Neuron (in vitro differentiated cells): Measurements from ENCODE around the gene MBD3L1.

Source experiments
- H2AFZ ChIP-seq: one replicate; pipeline ENCODE4 v1.6.1; 2013; ENCODE audit warnings: low read depth, mild to moderate bottlenecking, inconsistent platforms, low read length, moderate library complexity
- H3K27me3 ChIP-seq: one replicate; pipeline ENCODE4 v1.6.1; 2013; ENCODE audit warnings: low read length; ENCODE audit not compliant: insufficient read depth
- H3K36me3 ChIP-seq: one replicate; pipeline ENCODE4 v1.6.1; 2013; ENCODE audit warnings: low read length; ENCODE audit not compliant: insufficient read depth
- H3K4me1 ChIP-seq: one replicate; pipeline ENCODE4 v1.6.1; 2013; ENCODE audit warnings: low read length; ENCODE audit not compliant: insufficient read depth
- H3K4me3 ChIP-seq: 2 replicates; pipeline ENCODE4 v1.5.1; 2013; ENCODE audit warnings: mild to moderate bottlenecking, low read length, moderate library complexity
- H3K9me3 ChIP-seq: one replicate; pipeline ENCODE4 v1.6.1; 2013; ENCODE audit warnings: low read length

MBD3L1 gene

GRCh38 chr19:8832132-8833021, at the start of gene MBD3L1, which contains the start of gene ZNF558:
TSS of gene MBD3L1 (plus strand) at chr19:8832377. CDS start at chr19:8842679, 10,302 bp downstream.
TSS of gene ZNF558 (minus strand) at chr19:8832304. CDS start at chr19:8822659, 9,645 bp downstream.
- Histone ChIP-seq H3K4me1 (no peaks in the 10 kb centered on the region), H3K27me3 (no peaks in the 10 kb centered on the region), H3K36me3 (no peaks in the 10 kb centered on the region), H3K4me3 (peak within 1 kb of the TSS; percentile 61), H3K9me3 (no peaks in the 10 kb centered on the region), H2AFZ (peak within 1 kb of the TSS; percentile 24)

DNA sequence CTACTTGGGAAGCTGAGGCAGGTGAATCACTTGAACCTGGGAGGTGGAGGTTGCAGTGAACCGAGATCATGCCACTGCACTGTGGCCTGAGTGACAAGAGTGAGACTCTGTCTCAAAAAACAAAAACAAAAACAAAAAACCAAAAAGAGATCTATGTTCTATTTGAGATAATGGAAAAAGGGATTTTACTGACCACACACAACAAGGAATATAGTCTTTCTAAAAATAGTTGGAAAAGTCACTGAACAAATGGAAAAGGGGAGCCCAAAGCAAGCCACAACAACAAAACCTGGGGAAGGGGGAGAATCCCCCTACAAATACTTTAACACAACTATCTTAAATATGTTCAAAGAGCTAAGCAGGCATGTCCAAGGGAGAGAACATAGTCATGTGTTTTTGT, 37.4 kb upstream of the MBD3L1 start:
- no peaks in the 10 kb centered on the region for H3K4me1 ChIP-seq
- no peaks in the 10 kb centered on the region for H3K27me3 ChIP-seq
- H2AFZ ChIP-seq = no peak overlapping the region
- no peaks in the 10 kb centered on the region for H3K9me3 ChIP-seq
- no peaks in the 10 kb centered on the region for H3K36me3 ChIP-seq
- no peak overlapping the region for H3K4me3 ChIP-seq

- H3K9me3 ChIP-seq = peaks cover 48% of the 10 kb centered on the region
- no peak overlapping the region for H3K4me3 ChIP-seq
- no peak overlapping the region for H2AFZ ChIP-seq
- no peaks in the 10 kb centered on the region for H3K4me1 ChIP-seq
- peaks cover 38% of the 10 kb centered on the region for H3K36me3 ChIP-seq
- no peaks in the 10 kb centered on the region for H3K27me3 ChIP-seq
These were observed 25.5 kb upstream of the MBD3L1 start for GRCh38 chr19:8806661-8807060.

DNA sequence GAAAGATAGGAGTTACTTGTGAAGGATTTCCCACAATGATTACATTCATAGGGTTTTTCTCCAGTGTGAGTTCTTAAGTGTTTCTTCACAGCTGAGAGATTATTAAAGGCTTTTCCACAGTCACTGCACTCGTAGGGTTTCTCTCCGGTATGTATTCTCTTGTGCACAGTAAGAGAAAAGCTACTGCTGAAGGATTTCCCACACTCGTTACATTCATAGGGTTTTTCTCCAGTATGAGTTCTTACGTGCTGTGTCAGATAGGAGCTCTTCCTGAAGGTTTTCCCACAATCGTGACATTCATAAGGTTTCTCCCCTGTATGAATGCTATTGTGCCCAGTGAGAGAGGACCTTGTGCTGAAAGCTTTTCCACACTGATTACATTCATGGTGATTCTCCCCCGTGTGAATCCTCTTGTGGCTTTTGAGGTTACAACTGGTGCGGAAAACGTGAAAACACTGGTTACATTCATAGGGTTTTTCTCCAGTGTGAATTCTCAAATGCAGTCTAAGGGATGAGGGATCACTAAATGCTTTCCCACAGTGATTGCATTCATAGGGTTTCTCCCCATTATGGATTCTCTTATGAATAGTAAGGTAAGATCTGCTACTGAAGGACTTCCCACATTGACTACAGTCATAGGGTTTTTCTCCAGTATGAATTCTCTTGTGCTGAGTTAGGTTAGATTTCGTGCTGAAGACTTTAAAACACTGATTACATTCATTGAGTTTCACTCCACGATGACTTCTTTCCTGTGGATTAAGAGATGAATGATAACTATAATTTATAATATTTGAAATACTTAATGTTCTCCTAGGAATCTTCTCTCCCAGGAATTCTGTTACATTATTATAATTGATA, 20.6 kb upstream of the MBD3L1 start:
- H3K4me3 ChIP-seq = no peak overlapping the region
- no peak overlapping the region for H2AFZ ChIP-seq
- H3K9me3 ChIP-seq = peaks cover 73% of the 10 kb centered on the region
- peaks cover 63% of the 10 kb centered on the region for H3K36me3 ChIP-seq
- H3K4me1 ChIP-seq = no peaks in the 10 kb centered on the region
- no peaks in the 10 kb centered on the region for H3K27me3 ChIP-seq

GRCh38 chr19:8814176-8814575, 18.0 kb upstream of the MBD3L1 start:
- Histone ChIP-seq H3K36me3 (peaks cover 58% of the 10 kb centered on the region), H3K4me1 (no peaks in the 10 kb centered on the region), H3K4me3 (no peak overlapping the region), H3K27me3 (no peaks in the 10 kb centered on the region), H3K9me3 (peaks cover 60% of the 10 kb centered on the region), H2AFZ (no peak overlapping the region)

- H3K9me3 ChIP-seq = peaks cover 57% of the 10 kb centered on the region
- H2AFZ ChIP-seq = no peak overlapping the region
- no peaks in the 10 kb centered on the region for H3K27me3 ChIP-seq
- H3K36me3 ChIP-seq = peaks cover 53% of the 10 kb centered on the region
- no peaks in the 10 kb centered on the region for H3K4me1 ChIP-seq
- no peak overlapping the region for H3K4me3 ChIP-seq
These were observed 16.4 kb upstream of the MBD3L1 start for GRCh38 chr19:8815780-8816179.

- no peak overlapping the region for H2AFZ ChIP-seq
- H3K4me3 ChIP-seq = no peak overlapping the region
- peaks cover 37% of the 10 kb centered on the region for H3K9me3 ChIP-seq
- peaks cover 47% of the 10 kb centered on the region for H3K36me3 ChIP-seq
- H3K27me3 ChIP-seq = no peaks in the 10 kb centered on the region
- H3K4me1 ChIP-seq = no peaks in the 10 kb centered on the region
These were observed 11.9 kb upstream of the MBD3L1 start for GRCh38 chr19:8820234-8820633.

DNA sequence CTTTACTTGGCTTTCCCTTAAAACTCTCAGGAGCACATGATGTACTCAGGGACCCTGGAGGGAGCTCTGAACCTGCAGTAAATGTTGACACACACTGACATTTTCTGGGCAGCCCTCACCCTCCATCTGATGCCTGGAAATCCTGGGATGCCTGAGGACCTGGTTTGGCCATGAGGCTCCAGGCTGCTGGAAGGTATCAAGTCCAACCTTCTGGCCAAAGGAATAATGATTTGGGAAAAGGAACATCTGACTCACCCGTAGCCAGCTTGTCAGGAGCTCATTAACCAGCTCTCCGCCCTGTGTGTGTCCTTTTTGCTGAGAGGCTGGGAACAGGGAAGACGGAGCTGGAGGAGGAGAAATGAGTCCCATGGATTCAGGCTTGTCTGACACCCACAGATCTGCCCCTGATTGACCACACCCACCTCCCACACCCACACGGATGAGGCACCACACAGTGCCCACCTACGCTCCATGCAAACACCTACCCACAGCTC, 10.4 kb upstream of the MBD3L1 start:
- Histone ChIP-seq H3K9me3 (peaks cover 26% of the 10 kb centered on the region), H3K27me3 (no peaks in the 10 kb centered on the region), H3K36me3 (peaks cover 44% of the 10 kb centered on the region), H3K4me3 (no peak overlapping the region), H2AFZ (no peak overlapping the region), H3K4me1 (no peaks in the 10 kb centered on the region)

- no peaks in the 10 kb centered on the region for H3K27me3 ChIP-seq
- peaks cover 14% of the 10 kb centered on the region for H3K9me3 ChIP-seq
- no peak overlapping the region for H3K4me3 ChIP-seq
- no peak overlapping the region for H2AFZ ChIP-seq
- no peaks in the 10 kb centered on the region for H3K4me1 ChIP-seq
- H3K36me3 ChIP-seq = peaks cover 22% of the 10 kb centered on the region
These were observed 5.8 kb upstream of the MBD3L1 start for GRCh38 chr19:8826371-8826770.

GRCh38 chr19:8827277-8827676, 4.9 kb upstream of the MBD3L1 start:
- Histone ChIP-seq H3K9me3 (peaks cover 14% of the 10 kb centered on the region), H3K36me3 (peaks cover 21% of the 10 kb centered on the region), H3K4me1 (no peaks in the 10 kb centered on the region), H3K27me3 (no peaks in the 10 kb centered on the region), H3K4me3 (no peak overlapping the region), H2AFZ (no peak overlapping the region)

DNA sequence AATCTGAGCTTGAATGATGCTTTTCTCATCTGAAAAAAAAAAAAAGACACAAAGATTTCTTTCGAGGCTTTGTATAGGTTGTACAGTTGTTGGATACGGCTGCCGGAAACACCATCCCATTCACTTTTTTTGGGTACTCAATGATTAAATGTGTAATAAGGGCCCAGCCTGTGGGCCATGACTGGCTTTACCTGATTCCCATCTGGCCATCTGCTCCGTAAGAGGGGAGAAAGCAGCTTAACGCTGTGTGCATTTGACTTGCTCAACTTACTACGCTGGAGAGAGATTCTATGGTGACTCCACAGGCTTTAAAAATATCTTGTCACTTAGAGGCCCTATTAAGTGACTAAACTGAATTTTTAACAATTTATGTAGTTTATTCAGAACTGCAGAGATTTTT, 804 bp upstream of the MBD3L1 start:
- peaks cover 2% of the 10 kb centered on the region for H3K9me3 ChIP-seq
- peak overlapping the region; percentile 24 for H2AFZ ChIP-seq
- peak overlapping the region; percentile 61 for H3K4me3 ChIP-seq
- no peaks in the 10 kb centered on the region for H3K36me3 ChIP-seq
- no peaks in the 10 kb centered on the region for H3K27me3 ChIP-seq
- H3K4me1 ChIP-seq = no peaks in the 10 kb centered on the region

DNA sequence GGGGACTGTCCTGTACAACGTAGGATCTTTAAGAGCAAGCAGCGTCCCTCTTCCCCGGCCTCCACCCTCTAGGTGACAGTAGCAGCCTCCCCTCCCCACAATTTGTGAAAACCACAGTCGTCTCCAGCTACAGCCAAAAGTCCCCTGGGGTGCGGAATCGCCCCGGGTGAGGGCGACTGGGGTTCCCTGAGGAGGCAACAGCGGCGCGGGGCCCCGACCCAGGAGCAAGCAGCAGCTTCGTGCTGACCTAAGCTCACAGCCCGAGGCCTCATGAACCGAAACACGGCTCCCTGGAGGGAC, 395 bp upstream of the MBD3L1 start:
- no peaks in the 10 kb centered on the region for H3K9me3 ChIP-seq
- H3K36me3 ChIP-seq = no peaks in the 10 kb centered on the region
- H3K4me1 ChIP-seq = no peaks in the 10 kb centered on the region
- H2AFZ ChIP-seq = peak overlapping the region; percentile 24
- peak overlapping the region; percentile 61 for H3K4me3 ChIP-seq
- H3K27me3 ChIP-seq = no peaks in the 10 kb centered on the region

DNA sequence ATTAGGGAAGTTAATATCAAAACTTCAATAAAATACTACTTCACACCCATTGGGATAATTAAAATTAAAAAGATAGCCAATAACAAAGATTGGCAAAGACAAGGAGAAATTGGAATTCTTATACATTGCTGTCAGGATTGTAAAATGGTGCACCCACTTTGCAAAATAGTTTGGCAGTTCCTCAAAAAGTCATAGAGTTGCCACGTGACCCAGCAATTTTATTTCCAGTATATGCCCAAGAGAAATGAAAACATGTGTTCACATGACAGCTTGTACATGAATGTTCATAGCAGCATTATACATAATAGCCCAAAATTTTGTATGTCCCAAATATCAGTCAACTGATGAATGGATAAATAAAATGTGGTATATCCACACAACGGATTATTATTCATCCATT, 3.3 kb downstream of the MBD3L1 start:
- no peaks in the 10 kb centered on the region for H3K9me3 ChIP-seq
- no peak overlapping the region for H2AFZ ChIP-seq
- H3K4me1 ChIP-seq = no peaks in the 10 kb centered on the region
- H3K27me3 ChIP-seq = no peaks in the 10 kb centered on the region
- H3K4me3 ChIP-seq = no peak overlapping the region
- no peaks in the 10 kb centered on the region for H3K36me3 ChIP-seq
